ENCODE data around the gene NFILZ.

The NFILZ gene

DNA sequence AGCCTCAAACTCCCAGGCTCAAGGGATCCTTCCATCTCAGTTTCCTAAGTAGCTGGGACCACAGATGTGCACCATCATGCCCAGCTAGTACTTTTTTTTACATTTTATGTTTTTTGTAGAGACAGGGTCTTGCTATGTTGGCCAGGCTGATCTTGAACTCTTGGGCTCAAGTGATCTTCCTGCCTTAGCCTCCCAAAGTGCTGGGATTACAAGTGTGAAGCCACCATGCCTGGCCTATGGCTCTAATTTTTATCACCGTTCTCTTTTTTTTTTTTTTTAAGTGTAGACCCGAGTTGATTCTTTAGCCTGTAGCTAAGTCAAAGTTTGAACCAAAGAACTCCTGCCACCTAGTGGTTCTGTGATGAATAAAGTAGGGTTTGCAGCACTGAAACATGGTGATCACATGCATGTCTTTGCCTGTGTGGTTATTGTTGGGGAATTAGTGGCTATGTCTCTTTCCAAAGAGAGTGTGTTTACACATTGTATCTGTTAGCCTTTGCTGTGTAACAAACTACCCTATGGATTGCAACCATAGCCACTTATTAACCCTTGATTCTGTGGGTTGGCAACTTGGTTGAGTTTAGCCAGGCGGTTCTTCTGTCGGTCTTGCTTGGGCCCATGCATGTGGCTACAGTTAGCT is 11.6 kb downstream of the NFILZ start:
- TF ChIP-seq, protein P1, sequence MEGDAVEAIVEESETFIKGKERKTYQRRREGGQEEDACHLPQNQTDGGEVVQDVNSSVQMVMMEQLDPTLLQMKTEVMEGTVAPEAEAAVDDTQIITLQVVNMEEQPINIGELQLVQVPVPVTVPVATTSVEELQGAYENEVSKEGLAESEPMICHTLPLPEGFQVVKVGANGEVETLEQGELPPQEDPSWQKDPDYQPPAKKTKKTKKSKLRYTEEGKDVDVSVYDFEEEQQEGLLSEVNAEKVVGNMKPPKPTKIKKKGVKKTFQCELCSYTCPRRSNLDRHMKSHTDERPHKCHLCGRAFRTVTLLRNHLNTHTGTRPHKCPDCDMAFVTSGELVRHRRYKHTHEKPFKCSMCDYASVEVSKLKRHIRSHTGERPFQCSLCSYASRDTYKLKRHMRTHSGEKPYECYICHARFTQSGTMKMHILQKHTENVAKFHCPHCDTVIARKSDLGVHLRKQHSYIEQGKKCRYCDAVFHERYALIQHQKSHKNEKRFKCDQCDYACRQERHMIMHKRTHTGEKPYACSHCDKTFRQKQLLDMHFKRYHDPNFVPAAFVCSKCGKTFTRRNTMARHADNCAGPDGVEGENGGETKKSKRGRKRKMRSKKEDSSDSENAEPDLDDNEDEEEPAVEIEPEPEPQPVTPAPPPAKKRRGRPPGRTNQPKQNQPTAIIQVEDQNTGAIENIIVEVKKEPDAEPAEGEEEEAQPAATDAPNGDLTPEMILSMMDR (IDR thresholded peaks at IDR 0.05) = peak; percentile 50

DNA sequence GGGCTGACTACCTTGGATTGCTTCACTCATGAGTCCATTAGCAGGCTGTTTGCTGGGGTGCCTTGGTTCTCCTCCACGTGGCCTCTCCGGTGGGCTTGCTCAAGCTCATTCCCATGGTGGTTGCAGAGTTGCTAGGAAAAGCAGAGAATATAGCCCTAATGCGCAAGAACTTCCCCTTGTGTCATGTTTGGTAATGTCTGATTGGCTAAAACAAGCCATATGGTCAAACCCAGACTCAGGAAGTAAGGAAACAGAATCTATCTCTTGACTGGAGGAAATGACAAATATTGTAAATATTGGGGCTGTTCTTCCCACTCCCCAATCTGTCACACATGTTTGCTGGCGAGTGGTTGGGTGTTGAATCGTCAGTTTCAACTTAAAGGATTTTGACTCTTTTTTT is 12.1 kb downstream of the NFILZ start:
- Mint-ChIP-seq H3K4me1 (no peaks in the 10 kb centered on the region), H3K27ac (no peak overlapping the region), H3K27me3 (ENCODE audit: low read depth, poor library complexity) (peaks cover 39% of the 10 kb centered on the region), H3K36me3 (ENCODE audit: low read depth) (no peaks in the 10 kb centered on the region), H3K9me3 (peaks cover 10% of the 10 kb centered on the region), H3K4me3 (no peak overlapping the region)
- TF ChIP-seq, protein P1 (IDR thresholded peaks at IDR 0.05) = no peak
- no peak for DNase-seq

More for the DNA sequence above, 11.6 kb downstream of the NFILZ start:
- Mint-ChIP-seq H3K9me3 (peaks cover 10% of the 10 kb centered on the region), H3K36me3 (ENCODE audit: low read depth) (no peaks in the 10 kb centered on the region), H3K27me3 (ENCODE audit: low read depth, poor library complexity) (peaks cover 39% of the 10 kb centered on the region), H3K4me1 (no peaks in the 10 kb centered on the region), H3K27ac (no peak overlapping the region), H3K4me3 (no peak overlapping the region)
- DNase-seq = no peak

DNA sequence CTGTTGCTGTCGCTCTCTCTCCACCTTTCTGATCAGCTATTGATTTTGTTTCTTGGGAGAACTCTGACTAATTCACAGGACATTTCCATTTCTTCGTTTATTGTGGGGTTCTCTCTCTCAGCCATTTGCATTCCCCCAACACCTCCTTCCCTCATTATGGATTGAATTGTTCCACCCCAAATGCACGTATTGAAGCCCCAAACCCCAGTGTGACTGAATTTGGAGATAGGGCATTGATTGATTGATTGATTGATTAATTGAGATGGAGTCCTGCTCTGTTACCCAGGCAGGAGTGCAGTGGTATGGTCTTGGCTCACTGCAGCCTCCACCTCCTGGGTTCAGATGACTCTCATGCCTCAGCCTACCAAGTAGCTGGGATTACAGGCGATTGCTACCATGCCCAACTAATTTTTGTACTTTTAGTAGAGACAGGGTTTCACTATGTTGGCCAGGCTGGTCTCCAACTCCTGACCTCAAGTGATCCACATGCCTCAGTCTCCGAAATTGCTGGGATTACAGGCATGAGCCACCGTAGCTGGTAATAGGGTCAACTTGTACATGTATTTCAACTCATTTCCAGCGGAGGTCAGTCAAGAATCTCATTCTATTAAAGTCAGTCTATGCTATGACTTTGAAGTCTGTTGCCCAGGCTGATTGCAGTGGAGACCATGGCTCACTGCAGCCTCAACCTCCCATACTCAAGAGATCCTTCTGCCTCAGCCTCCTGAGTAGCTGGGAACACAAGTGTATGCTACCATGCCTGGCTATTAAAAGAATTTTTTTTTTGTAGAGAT is 13.6 kb downstream of the NFILZ start:
- H3K4me1 Mint-ChIP-seq = no peaks in the 10 kb centered on the region
- TF ChIP-seq, protein P1 (IDR thresholded peaks at IDR 0.05) = no peak
- no peak overlapping the region for H3K27ac Mint-ChIP-seq

GRCh38 chr19:8648240-8648639 is 17.8 kb downstream of the NFILZ start:
- no peak for DNase-seq
- no peaks in the 10 kb centered on the region for H3K4me1 Mint-ChIP-seq
- H3K27me3 Mint-ChIP-seq (ENCODE audit: low read depth, poor library complexity) = peaks cover 34% of the 10 kb centered on the region
- H3K4me3 Mint-ChIP-seq = no peak overlapping the region
- no peak overlapping the region for H3K27ac Mint-ChIP-seq
- TF ChIP-seq, protein P1 (IDR thresholded peaks at IDR 0.05) = no peak
- H3K9me3 Mint-ChIP-seq = no peaks in the 10 kb centered on the region
- H3K36me3 Mint-ChIP-seq (ENCODE audit: low read depth) = no peaks in the 10 kb centered on the region

More for the DNA sequence above, 13.6 kb downstream of the NFILZ start:
- Mint-ChIP-seq H3K4me3 (no peak overlapping the region), H3K9me3 (peaks cover 10% of the 10 kb centered on the region), H3K36me3 (ENCODE audit: low read depth) (no peaks in the 10 kb centered on the region), H3K27me3 (ENCODE audit: low read depth, poor library complexity) (peaks cover 41% of the 10 kb centered on the region)
- DNase-seq = no peak

DNA sequence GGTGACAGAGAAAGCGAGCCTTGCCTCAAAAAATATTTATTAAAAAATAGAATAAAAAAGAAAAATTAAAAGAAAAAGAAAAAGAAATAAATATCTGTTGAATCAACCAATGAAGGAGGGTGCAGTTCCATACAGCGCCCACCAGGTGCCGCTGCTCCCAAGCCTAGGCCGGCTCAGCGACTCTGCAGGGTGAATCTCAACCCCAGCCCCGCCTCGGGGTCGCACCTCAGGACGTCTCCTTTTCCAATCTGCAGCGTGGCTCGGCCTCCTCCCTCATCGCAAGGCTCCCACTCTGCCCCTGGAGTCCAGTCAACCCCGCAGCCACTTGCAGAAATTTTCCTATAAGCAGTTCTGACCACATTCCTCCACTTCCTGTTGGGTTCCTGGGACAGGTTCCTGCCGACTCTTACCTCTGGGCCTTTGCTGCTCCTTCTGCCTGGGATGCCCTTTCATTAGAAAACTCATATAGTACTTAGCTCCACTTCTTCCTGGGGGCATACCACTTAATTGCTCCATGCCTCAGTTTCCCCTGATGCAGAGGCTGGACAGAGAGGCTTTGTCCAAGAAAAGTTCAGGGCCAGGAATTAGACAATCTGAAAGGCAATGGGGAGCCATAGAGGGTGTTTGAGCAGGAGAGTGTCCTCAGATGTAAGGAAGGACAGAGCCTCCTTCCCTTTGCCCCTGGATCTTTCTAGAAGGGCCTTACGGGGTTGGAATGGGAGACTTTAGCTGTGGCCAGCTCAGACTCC is 24.3 kb downstream of the NFILZ start:
- H3K27ac Mint-ChIP-seq = no peak overlapping the region
- TF ChIP-seq, protein P1 (IDR thresholded peaks at IDR 0.05) = peak; percentile 10
- peak overlapping the region; percentile 50 for H3K4me3 Mint-ChIP-seq
- no peaks in the 10 kb centered on the region for H3K9me3 Mint-ChIP-seq
- peaks cover 43% of the 10 kb centered on the region for H3K27me3 Mint-ChIP-seq (ENCODE audit: low read depth, poor library complexity)
- H3K36me3 Mint-ChIP-seq (ENCODE audit: low read depth) = no peaks in the 10 kb centered on the region
- peak; percentile 80 for DNase-seq
- peaks cover 4% of the 10 kb centered on the region for H3K4me1 Mint-ChIP-seq
